A549 (cell line): Measurements from ENCODE around the gene ZNF341. TPM values are rescaled to one million over a fixed set of nuclear protein-coding genes. Genes with fewer than 3 reads are reported as not detected.

Experiments
- ATAC-seq, 2 experiments: fragments of 200-7000 bp in 1 of 2; fragments of >200 bp in 1 of 2; cut with Nextera tagmentation in 1 of 2; cut with Tn5 transposase in 1 of 2; 3 replicates each; pipeline versions ENCODE4 v1.8.0 to v1.9.1; 2018 to 2020; ENCODE audit warnings: mild to moderate bottlenecking in 1 of 2, moderate library complexity in 1 of 2
- CTCF ChIA-PET: fragments of 300-600 bp; sonication (Branson Sonifier 250); formaldehyde crosslinking; extraction: SDS; loops from one replicate; lab custom pipeline; 2021; ENCODE audit warnings: antibody characterized with exemption, inconsistent platforms; lab: Yijun Ruan, JAX
- POLR2A ChIA-PET: fragments of 350-600 bp; formaldehyde crosslinking; extraction: SDS; loops from one replicate; lab custom pipeline; 2021; ENCODE audit warnings: antibody characterized with exemption, inconsistent platforms; lab: Yijun Ruan, JAX
- DNase-seq, 2 experiments: peaks; one replicate each; pipeline versions ENCODE4 v3.0.0 to v3.0.0-alpha.2; 2011 to 2016; ENCODE audit warnings: low read depth in 1 of 2, low spot score in 1 of 2
- FAIRE-seq: peaks from 2 replicates; lab custom pipeline; 2011; peaks lifted over from hg19 to GRCh38; lab: Jason Lieb, UNC
- H3K27ac ChIP-seq, 2 experiments: fragments of >200 bp; sonication (Bioruptor Twin); formaldehyde crosslinking; 3 replicates each; pipeline ENCODE4 v1.5.1; 2016 to 2017
- H3K4me1 ChIP-seq: fragments of >200 bp; sonication (Bioruptor Twin); formaldehyde crosslinking; 3 replicates; pipeline ENCODE4 v1.6.1; 2016
- H3K4me2 ChIP-seq: fragments of >200 bp; sonication (Bioruptor Twin); formaldehyde crosslinking; 3 replicates; pipeline ENCODE4 v1.6.1; 2016
- H3K4me3 ChIP-seq: fragments of >200 bp; sonication (Bioruptor Twin); formaldehyde crosslinking; 3 replicates; pipeline ENCODE4 v1.5.1; 2016
- H3K9me3 ChIP-seq: fragments of >200 bp; sonication (Bioruptor Twin); formaldehyde crosslinking; 3 replicates; pipeline ENCODE4 v1.6.1; 2016
- BHLHE40 ChIP-seq: IDR thresholded peaks from 2 replicates; pipeline ENCODE4 v1.6.1; 2012; ENCODE audit warnings: low read depth, low read length, inconsistent platforms
- CBX8 ChIP-seq: fragments of 200-600 bp; sonication (generic); IDR thresholded peaks from 2 replicates; pipeline ENCODE4 v1.6.1; 2016
- CHD2 ChIP-seq: fragments of 150-350 bp; IDR thresholded peaks from 2 replicates; pipeline ENCODE4 v1.6.1; 2014; ENCODE audit warnings: low read length; ENCODE audit not compliant: partially characterized antibody
- EHF ChIP-seq: fragments of 250-450 bp; sonication (Bioruptor Pico); IDR thresholded peaks from 2 replicates; pipeline ENCODE4 v1.5.0; 2020; ENCODE audit warnings: mild to moderate bottlenecking
- FOSB ChIP-seq: fragments of 250-450 bp; sonication (Bioruptor Pico); IDR thresholded peaks from 2 replicates; pipeline ENCODE4 v1.5.0; 2020; ENCODE audit warnings: mild to moderate bottlenecking, moderate library complexity
- FOXS1 ChIP-seq: fragments of 250-450 bp; sonication (Bioruptor Pico); IDR thresholded peaks from 2 replicates; pipeline ENCODE4 v1.5.0; 2020; ENCODE audit warnings: mild to moderate bottlenecking, moderate library complexity
- HOXB13 ChIP-seq: fragments of 250-450 bp; sonication (Bioruptor Pico); IDR thresholded peaks from 2 replicates; pipeline ENCODE4 v1.5.0; 2020; ENCODE audit warnings: low read depth, mild to moderate bottlenecking, moderate library complexity
- KDM1A ChIP-seq: fragments of 200-600 bp; sonication (generic); IDR thresholded peaks from 2 replicates; pipeline ENCODE4 v1.6.1; 2016; ENCODE audit warnings: low read depth, mild to moderate bottlenecking
- MAFK ChIP-seq: fragments of 450-650 bp; IDR thresholded peaks from 2 replicates; pipeline ENCODE4 v1.6.1; 2014; ENCODE audit not compliant: partially characterized antibody
- MAX ChIP-seq: IDR thresholded peaks from 2 replicates; pipeline ENCODE4 v1.6.1; 2012
- REST ChIP-seq: fragments of 200-600 bp; sonication (generic); IDR thresholded peaks from 2 replicates; pipeline ENCODE4 v1.6.1; 2016; ENCODE audit warnings: antibody characterized with exemption, mild to moderate bottlenecking, moderate library complexity
- RFX5 ChIP-seq: fragments of 450-650 bp; IDR thresholded peaks from 2 replicates; pipeline ENCODE4 v1.7.1; 2014; ENCODE audit warnings: antibody characterized with exemption, mild to moderate bottlenecking, moderate library complexity
- TFCP2L1 ChIP-seq: fragments of 250-450 bp; sonication (Bioruptor Pico); IDR thresholded peaks from 2 replicates; pipeline ENCODE4 v1.5.0; 2021; ENCODE audit warnings: mild to moderate bottlenecking
- TP53 ChIP-seq: fragments of 250-450 bp; sonication (Bioruptor Pico); IDR thresholded peaks from 2 replicates; pipeline ENCODE4 v1.5.0; 2021; ENCODE audit warnings: mild to moderate bottlenecking, moderate library complexity
- ZC3H11A ChIP-seq: fragments of 450-650 bp; IDR thresholded peaks from 2 replicates; pipeline ENCODE4 v1.6.1; 2014; ENCODE audit warnings: antibody characterized with exemption, mild to moderate bottlenecking
- WGBS: methylation state at CpG from one replicate; pipeline ENCODE4 v1.1.6; 2017; ENCODE audit errors: missing lambda C conversion rate; 5-methylcytosine and 5-hydroxymethylcytosine counted together
- polyA plus RNA-seq, 4 experiments: library from polyadenylated mRNA; depleted of rRNA in 3 of 4; stranded (reverse); fragments of >200 nt; fragmentation: RNase III in 1 of 4; extraction: RNeasy Plus Mini Kit Qiagen cat#74134 plus additional on column Dnase treatment in 1 of 4; gene quantifications; 2 replicates in 3 of 4; 3 replicates in 1 of 4; pipeline ENCODE4 v1.2.3, GENCODE V29; 2011 to 2017

The ZNF341 gene
- polyA plus RNA-seq, 2 of the 4 experiments (the other 2 are of a cell fraction), result 2.1 to 4.1 TPM

GRCh38 chr20:33814238-33814712 is 82.5 kb downstream of the ZNF341 start:
- Histone ChIP-seq H3K9me3 (no peaks in the 10 kb centered on the region), H3K27ac (no peak overlapping the region)
- FAIRE-seq (no peak), ATAC-seq (no peak)
- WGBS, result 89% methylated on average over 5 of the region's 5 CpGs
- POLR2A ChIA-PET, result no interaction called here
- no peak for TF ChIP-seq HOXB13 (CRISPR knock-in tag)
- no peak for TF ChIP-seq MAFK
- no peak for TF ChIP-seq KDM1A
- TF ChIP-seq ZC3H11A, result no peak
- no peak for TF ChIP-seq REST
- TF ChIP-seq TFCP2L1, result no peak
- TF ChIP-seq, all 56 proteins: peak for 0
- CTCF ChIA-PET, result interaction anchor here (1.0 kb wide), 1 partner anchor 13 kb away, joined by 3 read pairs; no protein-coding TSS in a partner anchor
- no peak overlapping the region for H3K4me3 ChIP-seq
- H3K4me1 ChIP-seq, result peaks cover 23% of the 10 kb centered on the region
- no peak overlapping the region for H3K4me2 ChIP-seq
- DNase-seq, result no peak

- DNase-seq (no peak), FAIRE-seq (no peak), ATAC-seq (no peak)
- Histone ChIP-seq H3K4me3 (no peak overlapping the region), H3K9me3 (no peaks in the 10 kb centered on the region), H3K4me2 (no peak overlapping the region), H3K27ac (no peak overlapping the region), H3K4me1 (peaks cover 23% of the 10 kb centered on the region)
- 95% methylated on average over 3 of the region's 3 CpGs for WGBS
- ChIA-PET CTCF (no interaction called here), POLR2A (no interaction called here)
- TF ChIP-seq FOXS1 (CRISPR knock-in tag) (no peak), EHF (CRISPR knock-in tag) (no peak), RFX5 (no peak), MAX (no peak), TP53 (CRISPR knock-in tag) (no peak)
Measured at GRCh38 chr20:33815671-33816070, 83.9 kb downstream of the ZNF341 start.

GRCh38 chr20:33816191-33816590 is 84.4 kb downstream of the ZNF341 start:
- no peaks in the 10 kb centered on the region for H3K9me3 ChIP-seq
- no peak for DNase-seq
- POLR2A ChIA-PET, result no interaction called here
- TF ChIP-seq CHD2 (no peak), REST (no peak), FOSB (CRISPR knock-in tag) (no peak), BHLHE40 (no peak), MAX (no peak), CBX8 (no peak)
- TF ChIP-seq, all 56 proteins: peak for 0
- FAIRE-seq (no peak), ATAC-seq (no peak)
- Histone ChIP-seq H3K4me1 (peaks cover 23% of the 10 kb centered on the region), H3K27ac (no peak overlapping the region), H3K4me2 (no peak overlapping the region), H3K4me3 (no peak overlapping the region)
- 82% methylated on average over 1 of the region's 1 CpG for WGBS
- CTCF ChIA-PET, result interaction anchor here (1.0 kb wide), 1 partner anchor 16 kb away, joined by 3 read pairs; no protein-coding TSS in a partner anchor
